KOPT-K1 (cell line): ENCODE measurements around the gene KIAA1614.

Source experiments
- H3K27ac ChIP-seq: fragments of 200-600 bp; sonication (generic); 2 replicates; pipeline ENCODE4 v1.5.1; 2016; ENCODE audit warnings: antibody characterized with exemption, mild to moderate bottlenecking, low read depth, low read length; ENCODE audit not compliant: poor library complexity, severe bottlenecking
- H3K36me3 ChIP-seq: fragments of 200-600 bp; sonication (generic); 2 replicates; pipeline ENCODE4 v1.5.1; 2017; ENCODE audit warnings: antibody characterized with exemption, mild to moderate bottlenecking, low read length, moderate library complexity; ENCODE audit not compliant: insufficient read depth
- H3K9me3 ChIP-seq: fragments of 200-600 bp; sonication (generic); 2 replicates; pipeline ENCODE4 v1.5.1; 2017; ENCODE audit warnings: antibody characterized with exemption, low read length, mild to moderate bottlenecking; ENCODE audit not compliant: insufficient read depth, poor library complexity, severe bottlenecking

KIAA1614 gene

DNA sequence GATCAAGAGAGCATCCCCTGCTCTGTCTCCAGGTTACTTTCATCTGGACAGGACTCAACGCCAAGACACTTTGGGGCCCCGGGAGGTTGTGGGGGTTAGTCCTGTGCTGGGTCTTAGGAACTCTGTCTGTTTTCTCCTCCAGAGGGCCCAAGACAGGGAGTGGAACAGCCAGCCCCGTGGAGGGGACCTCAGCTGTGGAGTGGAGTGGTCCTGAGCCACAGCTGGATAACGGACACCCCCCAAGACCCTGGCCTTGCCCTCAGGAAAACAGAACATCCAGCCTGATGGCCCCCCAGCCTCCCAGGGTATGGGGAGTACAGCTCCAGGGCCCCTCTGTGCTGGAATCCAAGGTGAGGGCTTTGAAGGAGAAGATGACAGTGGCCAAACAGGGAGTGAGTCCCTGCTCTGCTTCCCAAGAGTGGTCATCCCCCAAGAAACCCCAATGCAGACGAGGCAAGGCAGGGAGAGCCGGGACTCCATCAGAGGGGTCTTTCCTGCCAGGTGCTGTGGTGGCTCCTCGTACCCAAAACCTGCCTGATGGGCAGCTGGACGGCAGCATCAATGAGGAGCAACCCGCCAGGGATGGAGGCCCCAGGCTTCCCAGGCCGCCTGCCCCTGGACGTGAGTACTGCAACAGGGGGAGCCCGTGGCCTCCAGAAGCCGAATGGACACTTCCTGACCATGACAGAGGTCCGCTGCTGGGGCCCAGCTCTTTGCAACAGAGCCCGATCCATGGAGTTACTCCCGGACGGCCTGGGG is 3.5 kb downstream of the KIAA1614 start:
- no peaks in the 10 kb centered on the region for H3K9me3 ChIP-seq
- H3K36me3 ChIP-seq, result no peaks in the 10 kb centered on the region
- no peak overlapping the region for H3K27ac ChIP-seq

DNA sequence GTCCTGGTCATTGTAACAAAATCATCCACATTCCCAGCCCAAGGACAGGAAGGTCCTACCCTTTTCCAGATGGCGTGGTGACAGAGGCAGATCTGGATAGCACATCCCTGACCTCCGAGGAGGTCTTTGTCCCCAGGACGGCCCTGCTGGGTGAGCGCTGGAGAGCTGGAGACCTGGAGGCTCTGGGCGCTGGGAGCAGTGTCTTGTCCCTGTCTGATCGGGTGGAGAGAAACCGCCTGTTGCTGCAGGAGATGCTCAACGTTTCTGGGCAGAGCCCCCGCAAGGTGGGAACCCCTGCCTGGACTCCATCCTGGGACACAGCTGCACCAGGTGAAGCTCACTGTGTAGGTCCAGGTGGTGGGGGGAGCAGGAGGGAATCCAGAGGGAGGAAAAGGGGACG is 4.1 kb downstream of the KIAA1614 start:
- Histone ChIP-seq H3K9me3 (no peaks in the 10 kb centered on the region), H3K27ac (no peak overlapping the region), H3K36me3 (no peaks in the 10 kb centered on the region)

- no peaks in the 10 kb centered on the region for H3K36me3 ChIP-seq
- H3K27ac ChIP-seq, result peak overlapping the region; percentile 57
- H3K9me3 ChIP-seq, result no peaks in the 10 kb centered on the region
These were observed 4.8 kb downstream of the KIAA1614 start for GRCh38 chr1:180917306-180918065.

GRCh38 chr1:180918519-180918918 is 5.8 kb downstream of the KIAA1614 start:
- no peaks in the 10 kb centered on the region for H3K9me3 ChIP-seq
- H3K27ac ChIP-seq, result peak overlapping the region; percentile 57

GRCh38 chr1:180919183-180919700 is 6.5 kb downstream of the KIAA1614 start:
- Histone ChIP-seq H3K36me3 (no peaks in the 10 kb centered on the region), H3K27ac (peak overlapping the region; percentile 57), H3K9me3 (no peaks in the 10 kb centered on the region)

More at GRCh38 chr1:180918519-180918918, 5.8 kb downstream of the KIAA1614 start:
- no peaks in the 10 kb centered on the region for H3K36me3 ChIP-seq

GRCh38 chr1:180920193-180920592 is 7.5 kb downstream of the KIAA1614 start:
- H3K27ac ChIP-seq, result peak overlapping the region; percentile 57
- H3K36me3 ChIP-seq, result no peaks in the 10 kb centered on the region
- H3K9me3 ChIP-seq, result no peaks in the 10 kb centered on the region

GRCh38 chr1:180920702-180921101 is 8.0 kb downstream of the KIAA1614 start:
- H3K9me3 ChIP-seq, result no peaks in the 10 kb centered on the region
- H3K36me3 ChIP-seq, result no peaks in the 10 kb centered on the region
- no peak overlapping the region for H3K27ac ChIP-seq

DNA sequence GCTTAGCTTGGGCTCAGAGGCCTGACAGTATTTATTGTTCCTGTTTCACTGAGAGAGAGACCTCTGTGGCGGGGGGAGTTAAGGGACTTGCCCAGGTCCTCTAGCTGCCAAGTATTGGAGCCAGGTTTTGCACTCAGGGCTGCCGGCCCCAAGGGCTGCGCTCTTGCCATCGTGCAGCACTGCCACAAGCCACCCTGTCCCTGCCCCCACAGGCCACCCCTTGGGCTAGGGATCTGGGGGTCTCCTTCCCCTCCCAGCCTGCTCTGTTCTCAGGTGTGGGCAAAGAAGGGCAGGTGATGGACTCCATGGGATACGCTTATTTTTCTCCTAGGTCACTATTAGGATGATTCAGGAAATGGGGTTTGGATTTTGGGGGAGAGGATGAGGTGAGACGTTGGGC is 8.7 kb downstream of the KIAA1614 start:
- Histone ChIP-seq H3K27ac (no peak overlapping the region), H3K36me3 (no peaks in the 10 kb centered on the region), H3K9me3 (no peaks in the 10 kb centered on the region)

- H3K27ac ChIP-seq, result peak overlapping the region; percentile 46
- no peaks in the 10 kb centered on the region for H3K36me3 ChIP-seq
- H3K9me3 ChIP-seq, result no peaks in the 10 kb centered on the region
These were observed 9.4 kb downstream of the KIAA1614 start for GRCh38 chr1:180921891-180922630.

DNA sequence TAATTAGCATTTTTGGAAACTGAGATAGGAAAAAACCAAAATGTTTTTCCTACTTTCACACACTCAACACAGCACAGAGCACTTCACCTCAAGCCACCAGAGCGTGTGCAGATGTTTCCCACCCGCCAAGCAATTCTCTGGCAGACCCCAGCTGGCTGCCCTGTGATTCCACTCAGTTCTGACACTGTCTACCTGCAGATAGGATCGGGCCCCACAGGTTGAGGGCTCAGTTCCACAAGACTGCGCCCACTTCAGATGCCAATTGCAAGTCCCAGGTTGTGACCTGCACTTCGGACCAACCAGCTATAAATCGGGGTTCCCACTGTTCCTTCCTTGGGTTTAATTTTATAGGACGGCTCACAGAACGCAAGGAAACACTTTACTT is 9.9 kb downstream of the KIAA1614 start:
- H3K9me3 ChIP-seq, result no peaks in the 10 kb centered on the region
- peak overlapping the region; percentile 46 for H3K27ac ChIP-seq
- H3K36me3 ChIP-seq, result no peaks in the 10 kb centered on the region

DNA sequence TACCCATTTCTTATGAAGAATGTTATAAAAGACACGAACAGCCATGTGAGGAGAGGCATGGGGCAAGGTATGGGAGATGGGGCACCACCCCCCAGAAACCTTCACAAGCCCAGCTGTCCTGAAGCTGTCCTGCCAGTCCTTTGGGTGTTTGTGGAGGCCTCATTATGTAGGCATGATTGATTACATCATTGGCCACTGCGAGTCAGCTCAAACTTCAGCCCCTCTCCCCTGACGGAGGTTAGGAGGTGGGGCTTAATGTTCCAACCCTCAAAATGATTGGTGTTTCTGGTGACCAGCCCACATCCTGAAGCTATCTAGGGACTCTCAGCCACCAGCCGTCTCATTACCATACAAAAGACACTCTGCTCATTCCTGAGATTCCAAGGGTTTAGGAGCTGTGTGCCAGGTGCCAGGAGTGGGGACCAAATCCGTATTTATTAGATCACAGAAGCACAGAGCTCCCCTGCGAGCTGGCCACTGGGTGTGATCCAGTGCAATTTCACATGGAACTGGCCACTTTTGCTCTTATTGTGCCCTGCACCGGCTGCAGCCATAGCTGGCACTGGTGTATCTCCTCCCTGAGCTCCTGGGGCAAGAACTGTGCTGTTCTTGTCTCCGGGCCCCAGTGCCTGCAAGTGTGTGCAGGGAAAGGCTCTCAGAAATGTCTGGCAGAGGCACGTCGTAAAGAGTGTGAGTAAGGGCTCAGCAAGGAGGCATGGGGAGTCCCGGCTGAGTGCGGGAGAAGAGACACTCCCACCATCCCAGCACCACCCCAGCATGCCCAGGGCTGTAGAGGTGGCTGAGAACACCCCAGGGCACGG is 10.5 kb downstream of the KIAA1614 start:
- Histone ChIP-seq H3K27ac (peak overlapping the region; percentile 46), H3K9me3 (no peaks in the 10 kb centered on the region), H3K36me3 (no peaks in the 10 kb centered on the region)

GRCh38 chr1:180923887-180924286 is 11.2 kb downstream of the KIAA1614 start:
- H3K36me3 ChIP-seq, result no peaks in the 10 kb centered on the region
- H3K9me3 ChIP-seq, result no peaks in the 10 kb centered on the region
- peak overlapping the region; percentile 46 for H3K27ac ChIP-seq

DNA sequence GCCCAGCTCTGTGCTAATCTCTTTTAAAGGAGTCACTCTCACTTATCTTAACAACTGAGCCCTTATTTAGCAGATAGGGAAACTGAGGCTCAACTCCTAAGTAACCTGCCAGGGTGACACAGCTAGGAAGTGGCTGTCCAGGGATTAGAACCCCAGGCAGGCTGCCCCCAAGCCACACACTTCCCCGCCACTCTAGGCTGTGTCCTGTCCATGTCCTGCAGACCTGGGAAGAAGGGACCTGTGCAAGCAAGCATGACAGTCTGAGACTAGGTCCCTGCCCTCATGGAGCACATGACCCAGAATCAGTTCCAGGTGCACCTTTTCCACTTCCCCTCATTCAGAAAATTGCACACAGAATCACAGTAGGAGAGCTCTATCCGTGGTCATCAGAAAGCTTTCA is 12.2 kb downstream of the KIAA1614 start:
- Histone ChIP-seq H3K27ac (peak overlapping the region; percentile 82), H3K9me3 (no peaks in the 10 kb centered on the region), H3K36me3 (no peaks in the 10 kb centered on the region)

GRCh38 chr1:180925471-180926051 is 12.9 kb downstream of the KIAA1614 start:
- Histone ChIP-seq H3K9me3 (no peaks in the 10 kb centered on the region), H3K27ac (peak overlapping the region; percentile 82), H3K36me3 (no peaks in the 10 kb centered on the region)
